Measurements from ENCODE around the gene TMTC1.

GRCh38 chr12:29569132-29569757, 214.5 kb downstream of the TMTC1 start:
- TF ChIP-seq, protein P1, sequence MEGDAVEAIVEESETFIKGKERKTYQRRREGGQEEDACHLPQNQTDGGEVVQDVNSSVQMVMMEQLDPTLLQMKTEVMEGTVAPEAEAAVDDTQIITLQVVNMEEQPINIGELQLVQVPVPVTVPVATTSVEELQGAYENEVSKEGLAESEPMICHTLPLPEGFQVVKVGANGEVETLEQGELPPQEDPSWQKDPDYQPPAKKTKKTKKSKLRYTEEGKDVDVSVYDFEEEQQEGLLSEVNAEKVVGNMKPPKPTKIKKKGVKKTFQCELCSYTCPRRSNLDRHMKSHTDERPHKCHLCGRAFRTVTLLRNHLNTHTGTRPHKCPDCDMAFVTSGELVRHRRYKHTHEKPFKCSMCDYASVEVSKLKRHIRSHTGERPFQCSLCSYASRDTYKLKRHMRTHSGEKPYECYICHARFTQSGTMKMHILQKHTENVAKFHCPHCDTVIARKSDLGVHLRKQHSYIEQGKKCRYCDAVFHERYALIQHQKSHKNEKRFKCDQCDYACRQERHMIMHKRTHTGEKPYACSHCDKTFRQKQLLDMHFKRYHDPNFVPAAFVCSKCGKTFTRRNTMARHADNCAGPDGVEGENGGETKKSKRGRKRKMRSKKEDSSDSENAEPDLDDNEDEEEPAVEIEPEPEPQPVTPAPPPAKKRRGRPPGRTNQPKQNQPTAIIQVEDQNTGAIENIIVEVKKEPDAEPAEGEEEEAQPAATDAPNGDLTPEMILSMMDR (IDR thresholded peaks at IDR 0.05) = no peak
- no peak for TF ChIP-seq POLR2A (IDR thresholded peaks at IDR 0.05)
